ENCODE measurements around the gene C6orf141. TPM values are rescaled to one million over a fixed set of nuclear protein-coding genes. Genes with fewer than 3 reads are reported as not detected.

The C6orf141 gene
- total RNA-seq, 1 experiment from 2014 or later: 31.6 TPM

DNA sequence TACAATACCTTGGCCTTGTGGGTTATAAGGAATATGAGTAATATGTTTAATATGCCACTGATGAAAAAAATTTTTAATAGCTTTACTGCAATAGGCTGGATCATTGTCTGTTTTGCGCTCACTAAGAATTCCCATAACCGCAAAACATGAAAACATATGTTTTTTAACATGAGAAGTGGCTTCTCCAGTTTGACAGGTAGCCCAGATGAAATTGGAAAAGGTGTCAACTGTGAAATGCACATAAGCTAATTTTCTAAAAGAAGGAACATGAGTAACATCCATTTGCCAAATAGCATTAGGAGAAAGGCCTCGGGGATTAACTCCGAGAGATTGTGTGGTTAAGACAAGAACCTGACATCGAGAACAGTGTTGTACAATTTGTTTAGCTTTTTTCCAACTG lies 45.8 kb upstream of the C6orf141 start:
- intact Hi-C loops (cut with micrococcal nuclease): loop anchor here (5.0 kb wide), 1 partner anchor 312 kb away; no protein-coding TSS in a partner anchor
- CTCF ChIA-PET: interaction anchor here (1.1 kb wide), 1 partner anchor 27 kb away, joined by 3 read pairs; no protein-coding TSS in a partner anchor
- POLR2A ChIA-PET: no interaction called here
- Histone ChIP-seq H3K36me3 (ENCODE audit: control insufficient read depth in 1 of 2, insufficient read depth in 2 of 2, low read length in 2 of 2) (no peaks in the 10 kb centered on the region), H3K79me2 (ENCODE audit: insufficient read depth, low read length) (no peaks in the 10 kb centered on the region), H3K27me3 (ENCODE audit: insufficient read depth, low read length) (no peaks in the 10 kb centered on the region), H3K4me1 (ENCODE audit: control insufficient read depth in 1 of 2, insufficient read depth in 2 of 2, low read length in 2 of 2) (no peaks in the 10 kb centered on the region), H3K4me3 (replicated peaks in 1 of 2; ENCODE audit: low read depth in 1 of 2, low read length in 2 of 2) (no peak overlapping the region), H2AFZ (ENCODE audit: low read depth, low read length, poor library complexity, severe bottlenecking) (no peak overlapping the region), H3K9me3 (ENCODE audit: control insufficient read depth in 1 of 2, insufficient read depth in 1 of 2, low read depth in 1 of 2, low read length in 2 of 2) (no peaks in the 10 kb centered on the region; a peak in 1 of 4 replicates), H3K9ac (ENCODE audit: low read length) (no peak overlapping the region), H4K20me1 (ENCODE audit: insufficient read depth) (no peaks in the 10 kb centered on the region), H3K9me2 (ENCODE audit: insufficient read depth) (peaks cover 3% of the 10 kb centered on the region; the same call in 1 of the 2 replicates), H3K27ac (ENCODE audit: low read depth, low read length) (no peak overlapping the region), H3K4me2 (ENCODE audit: low read length) (no peak overlapping the region)
- DNase-seq (ENCODE audit: low read depth, low spot score): no peak
- ATAC-seq: no peak
- RAD21 ChIA-PET (ENCODE audit: low non-redundant PET in 1 of 2, low total read pairs in 2 of 2, uncharacterized antibody in 2 of 2, unreplicated experiment in 2 of 2): interaction anchor here in 1 of 2 experiments (0.5 kb wide), 1 partner anchor 36 kb away, joined by 3 read pairs; no protein-coding TSS in a partner anchor
- BruUV-seq (replicated peaks): no TSS peak
- TF ChIP-seq SIN3A (IDR thresholded peaks at IDR 0.05; ENCODE audit: low read depth): no peak
- TF ChIP-seq ZBTB33 (IDR thresholded peaks at IDR 0.05; ENCODE audit: extremely low read depth, insufficient replicate concordance, low read length): no peak
- TF ChIP-seq FOSL1 (IDR thresholded peaks at IDR 0.05; ENCODE audit: low read depth): no peak
- TF ChIP-seq, protein P1, sequence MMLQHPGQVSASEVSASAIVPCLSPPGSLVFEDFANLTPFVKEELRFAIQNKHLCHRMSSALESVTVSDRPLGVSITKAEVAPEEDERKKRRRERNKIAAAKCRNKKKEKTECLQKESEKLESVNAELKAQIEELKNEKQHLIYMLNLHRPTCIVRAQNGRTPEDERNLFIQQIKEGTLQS (IDR thresholded peaks at IDR 0.05): no peak
- no peak for TF ChIP-seq JUND (IDR thresholded peaks at IDR 0.05)

GRCh38 chr6:49506569-49507111 lies 43.8 kb upstream of the C6orf141 start:
- Histone ChIP-seq H3K4me1 (ENCODE audit: control insufficient read depth in 1 of 2, insufficient read depth in 2 of 2, low read length in 2 of 2) (no peaks in the 10 kb centered on the region), H2AFZ (ENCODE audit: low read depth, low read length, poor library complexity, severe bottlenecking) (no peak overlapping the region), H3K27ac (ENCODE audit: low read depth, low read length) (no peak overlapping the region), H3K9ac (ENCODE audit: low read length) (no peak overlapping the region), H3K9me2 (ENCODE audit: insufficient read depth) (peaks cover 3% of the 10 kb centered on the region; the same call in 1 of the 2 replicates), H3K4me2 (ENCODE audit: low read length) (no peak overlapping the region), H3K9me3 (ENCODE audit: control insufficient read depth in 1 of 2, insufficient read depth in 1 of 2, low read depth in 1 of 2, low read length in 2 of 2) (no peaks in the 10 kb centered on the region; a peak in 1 of 4 replicates), H3K79me2 (ENCODE audit: insufficient read depth, low read length) (no peaks in the 10 kb centered on the region), H3K27me3 (ENCODE audit: insufficient read depth, low read length) (no peaks in the 10 kb centered on the region), H3K4me3 (replicated peaks in 1 of 2; ENCODE audit: low read depth in 1 of 2, low read length in 2 of 2) (no peak overlapping the region), H4K20me1 (ENCODE audit: insufficient read depth) (no peaks in the 10 kb centered on the region), H3K36me3 (ENCODE audit: control insufficient read depth in 1 of 2, insufficient read depth in 2 of 2, low read length in 2 of 2) (no peaks in the 10 kb centered on the region)
- POLR2A ChIA-PET: no interaction called here
- ATAC-seq: no peak
- no peak for DNase-seq (ENCODE audit: low read depth, low spot score)
- no TSS peak for BruUV-seq (replicated peaks)
- RAD21 ChIA-PET (ENCODE audit: low non-redundant PET in 1 of 2, low total read pairs in 2 of 2, uncharacterized antibody in 2 of 2, unreplicated experiment in 2 of 2): no interaction called here
- CTCF ChIA-PET: interaction anchor here (2.1 kb wide), 1 partner anchor 25 kb away, joined by 7 read pairs; no protein-coding TSS in a partner anchor
- intact Hi-C loops (cut with micrococcal nuclease): loop anchor here (5.0 kb wide), 1 partner anchor 314 kb away; no protein-coding TSS in a partner anchor
- TF ChIP-seq EGR1 (IDR thresholded peaks at IDR 0.05; ENCODE audit: low read depth) (no peak), EZH2phosphoT487 (IDR thresholded peaks at IDR 0.05; ENCODE audit: borderline replicate concordance) (no peak), ZBTB33 (IDR thresholded peaks at IDR 0.05; ENCODE audit: extremely low read depth, insufficient replicate concordance, low read length) (no peak), CBX3 (IDR thresholded peaks at IDR 0.05; ENCODE audit: low read depth) (no peak), FOSL1 (IDR thresholded peaks at IDR 0.05; ENCODE audit: low read depth) (no peak), ELF1 (IDR thresholded peaks at IDR 0.05; ENCODE audit: borderline replicate concordance, low read depth) (no peak), SP1 (IDR thresholded peaks at IDR 0.05; ENCODE audit: low read depth) (no peak), TCF7L2 (IDR thresholded peaks at IDR 0.05; ENCODE audit: borderline replicate concordance, extremely low read depth, insufficient read depth, insufficient read length) (no peak)
- TF ChIP-seq, protein P1 (IDR thresholded peaks at IDR 0.05): no peak
- TF ChIP-seq, protein P2, sequence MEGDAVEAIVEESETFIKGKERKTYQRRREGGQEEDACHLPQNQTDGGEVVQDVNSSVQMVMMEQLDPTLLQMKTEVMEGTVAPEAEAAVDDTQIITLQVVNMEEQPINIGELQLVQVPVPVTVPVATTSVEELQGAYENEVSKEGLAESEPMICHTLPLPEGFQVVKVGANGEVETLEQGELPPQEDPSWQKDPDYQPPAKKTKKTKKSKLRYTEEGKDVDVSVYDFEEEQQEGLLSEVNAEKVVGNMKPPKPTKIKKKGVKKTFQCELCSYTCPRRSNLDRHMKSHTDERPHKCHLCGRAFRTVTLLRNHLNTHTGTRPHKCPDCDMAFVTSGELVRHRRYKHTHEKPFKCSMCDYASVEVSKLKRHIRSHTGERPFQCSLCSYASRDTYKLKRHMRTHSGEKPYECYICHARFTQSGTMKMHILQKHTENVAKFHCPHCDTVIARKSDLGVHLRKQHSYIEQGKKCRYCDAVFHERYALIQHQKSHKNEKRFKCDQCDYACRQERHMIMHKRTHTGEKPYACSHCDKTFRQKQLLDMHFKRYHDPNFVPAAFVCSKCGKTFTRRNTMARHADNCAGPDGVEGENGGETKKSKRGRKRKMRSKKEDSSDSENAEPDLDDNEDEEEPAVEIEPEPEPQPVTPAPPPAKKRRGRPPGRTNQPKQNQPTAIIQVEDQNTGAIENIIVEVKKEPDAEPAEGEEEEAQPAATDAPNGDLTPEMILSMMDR (IDR thresholded peaks at IDR 0.05 in 2 of 3, conservative IDR thresholded peaks at IDR 0.05 in 1 of 3; ENCODE audit: borderline replicate concordance in 1 of 3, insufficient read depth in 1 of 3, low read depth in 2 of 3, low read length in 2 of 3): no peak

Data from HCT116 (cell line).